ENCODE results near the gene ZCCHC2.

Gene ZCCHC2

GRCh38 chr18:62522504-62523254 is at the start of gene ZCCHC2:
Gene ZCCHC2, plus strand, starts transcription at chr18:62523025. Its CDS starts 400 bp downstream, at chr18:62523425.
- Histone ChIP-seq H3K4me3 (ENCODE audit: low read length) (peak within 1 kb of the TSS; percentile 93), H3K9ac (ENCODE audit: low read length) (peak within 1 kb of the TSS; percentile 92), H3K36me3 (ENCODE audit: control insufficient read depth, insufficient read depth, low read length) (no peaks in the 10 kb centered on the region), H3K27me3 (ENCODE audit: control insufficient read depth, insufficient read depth, low read length) (no peaks in the 10 kb centered on the region), H3K27ac (ENCODE audit: low read depth, low read length) (peak within 1 kb of the TSS; percentile 97), H3K4me1 (ENCODE audit: control insufficient read depth, insufficient read depth, low read length) (peaks cover 8% of the 10 kb centered on the region)

- no peak overlapping the region for H3K9ac ChIP-seq (ENCODE audit: low read length)
- H3K36me3 ChIP-seq (ENCODE audit: control insufficient read depth, insufficient read depth, low read length) = no peaks in the 10 kb centered on the region
- no peak overlapping the region for H3K27ac ChIP-seq (ENCODE audit: low read depth, low read length)
- no peaks in the 10 kb centered on the region for H3K4me1 ChIP-seq (ENCODE audit: control insufficient read depth, insufficient read depth, low read length)
- H3K27me3 ChIP-seq (ENCODE audit: control insufficient read depth, insufficient read depth, low read length) = no peaks in the 10 kb centered on the region
- no peak overlapping the region for H3K4me3 ChIP-seq (ENCODE audit: low read length)
These were observed 43.3 kb upstream of the ZCCHC2 start for GRCh38 chr18:62479574-62479973.

GRCh38 chr18:62480927-62481326 is 41.9 kb upstream of the ZCCHC2 start:
- Histone ChIP-seq H3K27me3 (ENCODE audit: control insufficient read depth, insufficient read depth, low read length) (no peaks in the 10 kb centered on the region), H3K9ac (ENCODE audit: low read length) (no peak overlapping the region), H3K4me3 (ENCODE audit: low read length) (no peak overlapping the region), H3K27ac (ENCODE audit: low read depth, low read length) (no peak overlapping the region), H3K4me1 (ENCODE audit: control insufficient read depth, insufficient read depth, low read length) (no peaks in the 10 kb centered on the region), H3K36me3 (ENCODE audit: control insufficient read depth, insufficient read depth, low read length) (no peaks in the 10 kb centered on the region)

GRCh38 chr18:62484941-62485340 is 37.9 kb upstream of the ZCCHC2 start:
- no peak overlapping the region for H3K27ac ChIP-seq (ENCODE audit: low read depth, low read length)
- no peaks in the 10 kb centered on the region for H3K36me3 ChIP-seq (ENCODE audit: control insufficient read depth, insufficient read depth, low read length)
- no peaks in the 10 kb centered on the region for H3K27me3 ChIP-seq (ENCODE audit: control insufficient read depth, insufficient read depth, low read length)
- no peak overlapping the region for H3K9ac ChIP-seq (ENCODE audit: low read length)
- no peak overlapping the region for H3K4me3 ChIP-seq (ENCODE audit: low read length)
- no peaks in the 10 kb centered on the region for H3K4me1 ChIP-seq (ENCODE audit: control insufficient read depth, insufficient read depth, low read length)

GRCh38 chr18:62485684-62486083 is 37.1 kb upstream of the ZCCHC2 start:
- H3K4me1 ChIP-seq (ENCODE audit: control insufficient read depth, insufficient read depth, low read length) = no peaks in the 10 kb centered on the region
- no peaks in the 10 kb centered on the region for H3K36me3 ChIP-seq (ENCODE audit: control insufficient read depth, insufficient read depth, low read length)
- H3K27me3 ChIP-seq (ENCODE audit: control insufficient read depth, insufficient read depth, low read length) = no peaks in the 10 kb centered on the region
- no peak overlapping the region for H3K4me3 ChIP-seq (ENCODE audit: low read length)
- H3K9ac ChIP-seq (ENCODE audit: low read length) = no peak overlapping the region
- no peak overlapping the region for H3K27ac ChIP-seq (ENCODE audit: low read depth, low read length)

- no peaks in the 10 kb centered on the region for H3K27me3 ChIP-seq (ENCODE audit: control insufficient read depth, insufficient read depth, low read length)
- no peak overlapping the region for H3K4me3 ChIP-seq (ENCODE audit: low read length)
- no peak overlapping the region for H3K27ac ChIP-seq (ENCODE audit: low read depth, low read length)
- H3K4me1 ChIP-seq (ENCODE audit: control insufficient read depth, insufficient read depth, low read length) = no peaks in the 10 kb centered on the region
- H3K9ac ChIP-seq (ENCODE audit: low read length) = no peak overlapping the region
- no peaks in the 10 kb centered on the region for H3K36me3 ChIP-seq (ENCODE audit: control insufficient read depth, insufficient read depth, low read length)
These were observed 36.4 kb upstream of the ZCCHC2 start for GRCh38 chr18:62486290-62486964.

- Histone ChIP-seq H3K27me3 (ENCODE audit: control insufficient read depth, insufficient read depth, low read length) (no peaks in the 10 kb centered on the region), H3K4me1 (ENCODE audit: control insufficient read depth, insufficient read depth, low read length) (no peaks in the 10 kb centered on the region)
These were observed 35.7 kb upstream of the ZCCHC2 start for GRCh38 chr18:62487161-62487560.

GRCh38 chr18:62490967-62491695 is 31.7 kb upstream of the ZCCHC2 start:
- no peak overlapping the region for H3K27ac ChIP-seq (ENCODE audit: low read depth, low read length)
- no peaks in the 10 kb centered on the region for H3K4me1 ChIP-seq (ENCODE audit: control insufficient read depth, insufficient read depth, low read length)

More at GRCh38 chr18:62487161-62487560, 35.7 kb upstream of the ZCCHC2 start:
- H3K9ac ChIP-seq (ENCODE audit: low read length) = no peak overlapping the region
- H3K4me3 ChIP-seq (ENCODE audit: low read length) = no peak overlapping the region
- no peak overlapping the region for H3K27ac ChIP-seq (ENCODE audit: low read depth, low read length)
- H3K36me3 ChIP-seq (ENCODE audit: control insufficient read depth, insufficient read depth, low read length) = no peaks in the 10 kb centered on the region

GRCh38 chr18:62493033-62493862 is 29.6 kb upstream of the ZCCHC2 start:
- Histone ChIP-seq H3K36me3 (ENCODE audit: control insufficient read depth, insufficient read depth, low read length) (no peaks in the 10 kb centered on the region), H3K9ac (ENCODE audit: low read length) (no peak overlapping the region), H3K4me1 (ENCODE audit: control insufficient read depth, insufficient read depth, low read length) (no peaks in the 10 kb centered on the region)

More at GRCh38 chr18:62490967-62491695, 31.7 kb upstream of the ZCCHC2 start:
- H3K36me3 ChIP-seq (ENCODE audit: control insufficient read depth, insufficient read depth, low read length) = no peaks in the 10 kb centered on the region
- no peaks in the 10 kb centered on the region for H3K27me3 ChIP-seq (ENCODE audit: control insufficient read depth, insufficient read depth, low read length)
- no peak overlapping the region for H3K9ac ChIP-seq (ENCODE audit: low read length)
- H3K4me3 ChIP-seq (ENCODE audit: low read length) = no peak overlapping the region

GRCh38 chr18:62494764-62495163 is 28.1 kb upstream of the ZCCHC2 start:
- Histone ChIP-seq H3K4me3 (ENCODE audit: low read length) (no peak overlapping the region), H3K9ac (ENCODE audit: low read length) (no peak overlapping the region), H3K27me3 (ENCODE audit: control insufficient read depth, insufficient read depth, low read length) (no peaks in the 10 kb centered on the region), H3K27ac (ENCODE audit: low read depth, low read length) (no peak overlapping the region), H3K4me1 (ENCODE audit: control insufficient read depth, insufficient read depth, low read length) (no peaks in the 10 kb centered on the region), H3K36me3 (ENCODE audit: control insufficient read depth, insufficient read depth, low read length) (no peaks in the 10 kb centered on the region)

More at GRCh38 chr18:62493033-62493862, 29.6 kb upstream of the ZCCHC2 start:
- Histone ChIP-seq H3K27ac (ENCODE audit: low read depth, low read length) (no peak overlapping the region), H3K27me3 (ENCODE audit: control insufficient read depth, insufficient read depth, low read length) (no peaks in the 10 kb centered on the region), H3K4me3 (ENCODE audit: low read length) (no peak overlapping the region)

GRCh38 chr18:62496262-62496661 is 26.6 kb upstream of the ZCCHC2 start:
- Histone ChIP-seq H3K4me3 (ENCODE audit: low read length) (no peak overlapping the region), H3K4me1 (ENCODE audit: control insufficient read depth, insufficient read depth, low read length) (no peaks in the 10 kb centered on the region), H3K9ac (ENCODE audit: low read length) (no peak overlapping the region), H3K27me3 (ENCODE audit: control insufficient read depth, insufficient read depth, low read length) (no peaks in the 10 kb centered on the region), H3K27ac (ENCODE audit: low read depth, low read length) (no peak overlapping the region), H3K36me3 (ENCODE audit: control insufficient read depth, insufficient read depth, low read length) (no peaks in the 10 kb centered on the region)

Data from rectal smooth muscle tissue (tissue), 1 donor.